HG03025 (cell line): ENCODE measurements around the gene ZNF727.
"Not testable (repeated sequence)": the region's sequence is repeated elsewhere in the genome, so short reads cannot be mapped to it uniquely, and the experiment has no call there.

Experiments
- ATAC-seq: cut with Tn5 transposase; IDR thresholded peaks from one replicate; pipeline ENCODE4 v1.9.1; 2021; ENCODE audit warnings: mild to moderate bottlenecking, moderate library complexity; ENCODE audit not compliant: unreplicated experiment, low FRiP score

Gene ZNF727

DNA sequence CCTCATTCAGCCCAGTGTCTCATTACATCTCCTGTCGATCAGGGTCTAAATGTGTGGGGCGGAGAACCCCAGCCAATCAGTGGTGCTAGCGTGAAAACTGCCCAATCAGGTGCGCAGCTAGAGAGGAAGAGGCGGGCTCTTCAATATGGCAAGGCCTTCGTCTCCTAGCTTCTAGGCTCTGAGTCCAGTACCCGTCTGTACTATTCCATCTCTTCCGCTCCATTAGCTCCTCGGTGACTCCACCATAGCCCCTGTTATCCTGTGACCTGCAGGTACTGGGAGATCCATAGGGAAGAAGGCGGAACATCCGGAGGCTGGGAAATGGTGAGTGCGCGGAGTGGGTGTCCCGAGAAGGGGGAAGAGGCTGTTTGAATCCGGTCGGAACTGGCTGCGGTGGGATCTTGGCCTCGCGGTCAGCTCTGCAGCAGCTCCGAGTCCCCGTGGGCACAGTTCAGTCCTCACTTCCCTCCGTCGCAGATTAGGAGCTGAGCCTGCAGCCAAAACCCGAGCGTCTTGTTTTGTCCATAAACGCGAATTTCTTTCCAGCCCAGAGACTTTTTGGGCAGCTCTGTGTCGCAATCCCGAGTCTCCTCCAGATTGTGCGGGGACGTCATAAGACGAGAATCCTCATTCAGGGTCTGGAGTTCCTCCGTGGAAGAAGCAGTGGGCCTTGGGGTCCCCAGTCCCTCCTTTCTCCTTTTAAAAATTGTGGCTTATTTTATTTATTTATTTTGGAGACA is at the start of gene ZNF727:
Gene ZNF727 (plus strand): TSS at position 134 of the 740 bp plus-strand sequence. CDS start 188 bp downstream, at position 322.
- no peak for ATAC-seq

DNA sequence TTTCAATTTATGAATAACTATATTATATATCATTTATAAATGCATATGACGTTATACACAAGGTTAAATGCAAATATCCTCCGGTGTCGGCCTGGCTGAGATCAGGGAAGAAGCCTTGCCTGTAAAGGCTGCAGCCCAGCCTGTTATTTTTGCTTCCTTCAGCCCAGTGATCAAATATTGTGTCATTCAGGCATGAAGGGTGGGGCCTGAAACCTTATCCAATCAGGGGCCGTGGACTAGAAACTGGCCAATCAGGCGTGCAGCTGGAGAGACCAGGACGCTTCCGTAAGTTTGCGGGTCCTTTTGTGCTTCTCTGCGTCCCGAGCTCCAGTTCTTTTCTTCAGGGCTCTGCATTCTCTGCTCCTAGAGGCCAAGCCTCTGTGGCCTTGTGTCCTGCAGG is 46.7 kb upstream of the ZNF727 start, which contains the start of gene ZNF722:
Gene ZNF722 (plus strand): TSS at position 301 of the 400 bp plus-strand sequence. CDS start 113 bp downstream, outside the sequence.
- no peak for ATAC-seq

DNA sequence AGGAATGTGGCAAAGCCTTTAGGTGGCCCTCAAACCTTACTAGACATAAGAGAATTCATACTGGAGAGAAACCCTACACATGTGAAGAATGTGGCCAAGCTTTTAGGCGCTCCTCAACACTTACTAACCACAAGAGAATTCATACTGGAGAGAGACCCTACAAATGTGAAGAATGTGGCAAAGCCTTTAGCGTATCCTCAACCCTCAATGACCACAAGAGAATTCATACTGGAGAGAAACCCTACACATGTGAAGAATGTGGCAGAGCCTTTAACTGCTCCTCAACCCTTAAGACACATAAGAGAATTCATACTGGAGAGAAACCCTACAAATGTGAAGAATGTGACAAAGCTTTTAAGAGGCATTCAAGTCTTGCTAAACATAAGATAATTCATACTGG is 29.7 kb upstream of the ZNF727 start:
- ATAC-seq: not testable (repeated sequence)

DNA sequence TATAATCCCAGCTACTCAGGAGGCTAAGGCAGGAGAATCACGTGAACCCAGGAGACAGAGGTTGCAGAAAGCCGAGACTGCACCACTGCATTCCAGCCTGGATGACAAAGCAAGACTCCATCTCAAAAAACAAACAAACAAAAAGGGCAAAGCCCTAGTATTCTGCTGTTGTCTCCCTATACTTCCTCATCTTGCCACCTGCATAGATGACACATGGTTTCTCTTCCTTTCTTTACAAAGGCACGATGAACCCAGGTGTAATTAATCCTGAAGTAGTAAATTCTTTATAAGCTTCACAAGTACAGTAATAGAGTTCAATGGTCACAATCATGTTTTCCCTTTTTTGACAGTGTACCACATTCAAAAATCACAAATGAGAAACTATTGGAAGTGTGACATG is 9.8 kb upstream of the ZNF727 start:
- ATAC-seq: no peak

DNA sequence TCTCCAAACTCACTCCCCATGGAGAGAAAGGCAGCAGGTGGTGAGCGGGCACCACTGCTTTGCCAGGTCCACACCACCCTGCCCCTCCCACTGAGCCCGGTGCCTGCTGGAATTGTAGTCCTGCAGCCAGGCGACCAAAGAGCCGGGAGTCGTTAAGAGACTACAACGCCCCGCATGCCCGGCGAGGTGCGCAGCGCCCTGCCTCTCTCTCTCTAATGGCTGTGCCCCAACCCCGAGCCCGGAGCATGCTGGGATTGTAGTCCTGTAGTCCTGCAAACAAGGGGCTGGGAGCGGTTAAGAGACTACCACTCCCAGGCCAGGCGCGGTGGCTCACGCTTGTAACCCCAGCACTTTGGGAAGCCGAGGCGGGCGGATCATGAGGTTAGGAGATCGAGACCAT is 8.1 kb upstream of the ZNF727 start:
- ATAC-seq: no peak

DNA sequence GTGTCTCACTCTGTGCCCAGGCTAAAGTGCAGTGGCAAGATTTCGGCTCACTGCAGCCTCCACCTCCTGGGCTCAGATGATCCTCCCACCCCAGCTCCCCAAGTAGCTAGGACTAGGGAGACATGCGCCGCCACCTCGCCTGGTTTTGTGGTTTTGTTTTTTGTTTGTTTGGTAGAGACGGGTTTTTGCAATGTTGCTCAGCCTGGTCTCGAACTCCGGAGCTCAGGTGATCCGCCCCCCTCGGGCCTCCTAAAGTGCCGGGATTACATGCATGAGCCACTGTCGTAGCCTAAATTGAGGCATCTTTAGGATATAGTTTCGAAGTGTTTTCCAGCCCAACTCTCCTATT is 781 bp downstream of the ZNF727 start:
- no peak for ATAC-seq

DNA sequence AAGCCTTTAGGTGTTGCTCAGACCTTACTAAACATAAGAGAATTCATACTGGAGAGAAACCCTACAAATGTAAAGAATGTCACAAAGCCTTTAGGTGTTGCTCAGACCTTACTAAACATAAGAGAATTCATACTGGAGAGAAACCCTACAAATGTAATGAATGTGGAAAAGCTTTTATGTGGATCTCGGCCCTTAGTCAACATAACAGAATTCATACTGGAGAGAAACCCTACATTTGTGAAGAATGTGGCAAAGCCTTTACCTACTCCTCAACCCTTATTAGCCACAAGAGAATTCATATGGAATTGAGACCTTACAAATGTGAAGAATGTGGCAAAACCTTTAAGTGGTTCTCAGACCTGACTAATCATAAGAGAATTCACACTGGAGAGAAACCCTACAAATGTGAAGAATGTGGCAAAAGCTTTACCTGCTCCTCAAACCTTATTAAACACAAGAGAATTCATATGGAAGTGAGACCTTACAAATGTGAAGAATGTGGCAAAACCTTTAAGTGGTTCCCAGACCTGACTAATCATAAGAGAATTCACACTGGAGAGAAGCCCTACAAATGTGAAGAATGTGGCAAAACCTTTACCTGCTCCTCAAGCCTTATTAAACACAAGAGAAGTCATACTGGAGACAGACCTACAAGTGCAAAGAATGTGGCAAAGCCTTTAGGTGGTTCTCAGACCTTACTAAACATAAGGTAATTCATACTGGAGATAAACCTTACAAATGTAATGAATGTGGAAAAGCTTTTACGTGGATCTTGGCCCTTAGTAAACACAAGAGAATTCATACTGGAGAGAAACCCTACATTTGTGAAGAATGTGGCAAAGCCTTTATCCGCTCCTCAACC is 32.8 kb downstream of the ZNF727 start:
- not testable (repeated sequence) for ATAC-seq

DNA sequence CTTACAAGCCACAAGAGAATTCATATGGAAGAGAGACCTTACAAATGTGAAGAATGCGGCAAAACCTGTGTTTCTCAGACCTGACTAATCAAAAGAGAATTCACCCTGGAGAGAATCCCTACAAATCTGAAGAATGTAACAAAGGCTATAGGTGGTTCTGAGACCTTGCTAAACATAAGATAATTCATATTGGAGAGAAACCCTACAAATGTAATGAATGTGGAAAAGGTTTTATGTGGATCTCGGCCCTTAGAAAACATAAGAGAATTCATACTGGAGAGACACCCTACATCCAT is 33.4 kb downstream of the ZNF727 start:
- no peak for ATAC-seq

DNA sequence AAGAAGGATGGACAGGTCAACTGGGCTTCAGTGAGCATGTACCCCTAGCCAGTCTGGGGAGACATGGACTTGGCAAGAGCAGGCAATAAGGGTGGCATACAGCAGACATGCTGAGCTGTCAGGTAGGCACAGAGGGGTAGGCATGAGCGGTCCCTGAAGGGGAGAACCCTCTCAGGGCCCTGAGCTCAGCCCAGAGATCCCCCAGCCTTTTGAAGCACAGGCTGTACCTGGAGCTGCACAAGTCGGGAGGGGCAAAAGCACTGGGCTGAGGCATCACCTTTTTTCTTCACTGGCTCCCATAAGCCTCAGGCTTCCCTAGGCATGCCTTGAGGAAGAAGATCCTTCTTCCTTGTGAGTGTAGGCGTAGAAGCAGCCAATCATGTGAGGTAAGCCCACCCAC is 42.3 kb downstream of the ZNF727 start:
- ATAC-seq: no peak

DNA sequence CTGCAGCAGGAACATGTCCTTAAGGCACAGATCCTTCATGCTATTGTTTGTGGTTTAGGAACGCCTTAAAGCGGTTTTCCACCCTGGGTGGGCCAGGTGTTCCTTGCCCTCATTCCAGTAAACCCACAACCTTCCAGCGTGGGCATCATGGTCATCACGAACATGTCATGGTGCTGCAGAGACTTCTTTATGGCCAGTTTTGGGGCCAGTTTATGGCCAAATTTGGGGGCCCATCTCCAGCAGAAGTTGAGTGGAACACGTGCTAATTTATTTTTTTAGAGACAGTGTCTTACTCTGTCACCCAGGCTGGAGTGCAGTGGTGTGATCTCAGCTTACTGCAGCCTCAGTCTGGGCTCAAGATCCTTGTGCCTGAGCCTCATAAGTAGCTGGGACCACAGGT is 43.6 kb downstream of the ZNF727 start:
- ATAC-seq: not testable (repeated sequence)
